Neural progenitor cell (in vitro differentiated cells): ENCODE data around the gene OR8I2. TPM values are rescaled to one million over a fixed set of nuclear protein-coding genes. Genes with fewer than 3 reads are reported as not detected.

Source experiments
- DNase-seq: peaks from one replicate; pipeline ENCODE4 v3.0.0-alpha.2; 2016; ENCODE audit warnings: low spot score
- H2AFZ ChIP-seq: fragments of 200-600 bp; sonication (generic); replicated peaks from 2 replicates; pipeline ENCODE4 v1.6.1; 2016; ENCODE audit warnings: antibody characterized with exemption
- H3F3A ChIP-seq: fragments of 200-600 bp; sonication (generic); 2 replicates; pipeline ENCODE4 v1.6.1; 2016; ENCODE audit warnings: antibody characterized with exemption, low read depth
- H3K27ac ChIP-seq: fragments of 200-600 bp; sonication (generic); 2 replicates; pipeline ENCODE4 v1.5.1; 2016; ENCODE audit warnings: mild to moderate bottlenecking
- H3K27me3 ChIP-seq: fragments of 200-600 bp; sonication (generic); 2 replicates; pipeline ENCODE4 v1.6.1; 2016; ENCODE audit warnings: mild to moderate bottlenecking, moderate library complexity
- H3K36me3 ChIP-seq: fragments of 200-600 bp; sonication (generic); 2 replicates; pipeline ENCODE4 v1.5.1; 2016
- H3K4me1 ChIP-seq: fragments of 200-600 bp; sonication (generic); 2 replicates; pipeline ENCODE4 v1.6.1; 2016; ENCODE audit warnings: mixed run types
- H3K4me2 ChIP-seq: fragments of 200-600 bp; sonication (generic); 2 replicates; pipeline ENCODE4 v1.6.1; 2016
- H3K4me3 ChIP-seq: fragments of 200-600 bp; sonication (generic); 2 replicates; pipeline ENCODE4 v1.5.1; 2016
- H3K79me2 ChIP-seq: fragments of 200-600 bp; sonication (generic); 2 replicates; pipeline ENCODE4 v1.6.1; 2016; ENCODE audit warnings: low read depth
- H3K9ac ChIP-seq: fragments of 200-600 bp; sonication (generic); 2 replicates; pipeline ENCODE4 v1.6.1; 2016
- H3K9me3 ChIP-seq: fragments of 200-600 bp; sonication (generic); 2 replicates; pipeline ENCODE4 v1.5.1; 2016; ENCODE audit warnings: low read depth
- H4K20me1 ChIP-seq: fragments of 200-600 bp; sonication (generic); 2 replicates; pipeline ENCODE4 v1.6.1; 2016; ENCODE audit warnings: low read depth
- H3K27ac Mint-ChIP-seq: 3 replicates; pipeline ENCODE4 v1.8.0; 2021; ENCODE audit warnings: mixed read lengths
- H3K27me3 Mint-ChIP-seq: 2 replicates; pipeline ENCODE4 v1.8.0; 2022; ENCODE audit warnings: low read depth, mild to moderate bottlenecking, inconsistent platforms, moderate library complexity, mixed read lengths; ENCODE audit not compliant: insufficient read depth
- H3K36me3 Mint-ChIP-seq: 3 replicates; pipeline ENCODE4 v1.8.0; 2021; ENCODE audit warnings: mixed read lengths
- H3K4me1 Mint-ChIP-seq: 3 replicates; pipeline ENCODE4 v1.8.0; 2021; ENCODE audit warnings: mixed read lengths
- H3K4me3 Mint-ChIP-seq: 3 replicates; pipeline ENCODE4 v1.8.0; 2021; ENCODE audit warnings: mild to moderate bottlenecking, moderate library complexity, mixed read lengths
- H3K9me3 Mint-ChIP-seq: 3 replicates; pipeline ENCODE4 v1.8.0; 2020; ENCODE audit warnings: mixed read lengths
- EZH2 ChIP-seq: fragments of 200-600 bp; sonication (generic); IDR thresholded peaks from 2 replicates; pipeline ENCODE4 v1.6.1; 2017; ENCODE audit warnings: antibody characterized with exemption, mild to moderate bottlenecking, moderate library complexity
- EZH2phosphoT487 ChIP-seq: fragments of 200-600 bp; sonication (generic); IDR thresholded peaks from 2 replicates; pipeline ENCODE4 v1.6.1; 2017; ENCODE audit warnings: antibody characterized with exemption
- total RNA-seq: library from RNA; depleted of rRNA; stranded (reverse); fragments of >200 nt; gene quantifications from 2 replicates; pipeline ENCODE4 v1.2.3, GENCODE V29; 2015; ENCODE audit warnings: low replicate concordance
- TF ChIP-seq, protein P1 (sequence below): fragments of 200-600 bp; sonication (generic); IDR thresholded peaks from 2 replicates; pipeline ENCODE4 v1.5.1; 2017; ENCODE audit warnings: antibody characterized with exemption, mild to moderate bottlenecking

OR8I2 gene
- total RNA-seq, 1 donor from 2014 or later: not detected

DNA sequence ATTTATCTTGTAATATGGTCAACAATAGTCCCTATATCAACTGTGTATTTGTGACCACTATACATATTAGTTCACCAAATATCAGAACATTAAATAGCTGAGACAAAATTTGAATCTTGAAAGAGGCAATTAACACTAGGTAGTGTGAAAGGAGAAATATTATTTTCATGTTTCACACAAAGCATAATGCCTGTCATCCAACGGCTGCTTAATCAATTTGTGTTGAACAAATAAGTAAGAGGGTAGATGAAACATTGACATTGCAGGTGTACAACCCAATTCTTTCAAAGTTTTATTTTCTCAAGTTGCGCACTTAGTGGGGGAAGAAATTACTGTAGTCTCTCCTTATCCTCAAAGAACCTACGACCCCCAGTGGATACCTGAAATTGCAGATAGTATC lies 3.4 kb upstream of the OR8I2 start:
- Mint-ChIP-seq H3K27ac (no peak overlapping the region), H3K36me3 (no peaks in the 10 kb centered on the region), H3K4me3 (no peak overlapping the region), H3K4me1 (no peaks in the 10 kb centered on the region), H3K9me3 (peaks cover 2% of the 10 kb centered on the region), H3K27me3 (no peaks in the 10 kb centered on the region)
- Histone ChIP-seq H3K27me3 (no peaks in the 10 kb centered on the region), H3K36me3 (no peaks in the 10 kb centered on the region), H3K4me1 (no peaks in the 10 kb centered on the region), H3K79me2 (no peaks in the 10 kb centered on the region), H3K27ac (no peak overlapping the region), H3K4me3 (no peak overlapping the region), H3K4me2 (no peak overlapping the region), H4K20me1 (no peaks in the 10 kb centered on the region), H3K9ac (no peak overlapping the region), H2AFZ (no peak overlapping the region), H3K9me3 (no peaks in the 10 kb centered on the region), H3F3A (no peaks in the 10 kb centered on the region)
- DNase-seq: no peak
- TF ChIP-seq, protein P1, sequence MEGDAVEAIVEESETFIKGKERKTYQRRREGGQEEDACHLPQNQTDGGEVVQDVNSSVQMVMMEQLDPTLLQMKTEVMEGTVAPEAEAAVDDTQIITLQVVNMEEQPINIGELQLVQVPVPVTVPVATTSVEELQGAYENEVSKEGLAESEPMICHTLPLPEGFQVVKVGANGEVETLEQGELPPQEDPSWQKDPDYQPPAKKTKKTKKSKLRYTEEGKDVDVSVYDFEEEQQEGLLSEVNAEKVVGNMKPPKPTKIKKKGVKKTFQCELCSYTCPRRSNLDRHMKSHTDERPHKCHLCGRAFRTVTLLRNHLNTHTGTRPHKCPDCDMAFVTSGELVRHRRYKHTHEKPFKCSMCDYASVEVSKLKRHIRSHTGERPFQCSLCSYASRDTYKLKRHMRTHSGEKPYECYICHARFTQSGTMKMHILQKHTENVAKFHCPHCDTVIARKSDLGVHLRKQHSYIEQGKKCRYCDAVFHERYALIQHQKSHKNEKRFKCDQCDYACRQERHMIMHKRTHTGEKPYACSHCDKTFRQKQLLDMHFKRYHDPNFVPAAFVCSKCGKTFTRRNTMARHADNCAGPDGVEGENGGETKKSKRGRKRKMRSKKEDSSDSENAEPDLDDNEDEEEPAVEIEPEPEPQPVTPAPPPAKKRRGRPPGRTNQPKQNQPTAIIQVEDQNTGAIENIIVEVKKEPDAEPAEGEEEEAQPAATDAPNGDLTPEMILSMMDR: no peak
- TF ChIP-seq EZH2 (no peak), EZH2phosphoT487 (no peak)

DNA sequence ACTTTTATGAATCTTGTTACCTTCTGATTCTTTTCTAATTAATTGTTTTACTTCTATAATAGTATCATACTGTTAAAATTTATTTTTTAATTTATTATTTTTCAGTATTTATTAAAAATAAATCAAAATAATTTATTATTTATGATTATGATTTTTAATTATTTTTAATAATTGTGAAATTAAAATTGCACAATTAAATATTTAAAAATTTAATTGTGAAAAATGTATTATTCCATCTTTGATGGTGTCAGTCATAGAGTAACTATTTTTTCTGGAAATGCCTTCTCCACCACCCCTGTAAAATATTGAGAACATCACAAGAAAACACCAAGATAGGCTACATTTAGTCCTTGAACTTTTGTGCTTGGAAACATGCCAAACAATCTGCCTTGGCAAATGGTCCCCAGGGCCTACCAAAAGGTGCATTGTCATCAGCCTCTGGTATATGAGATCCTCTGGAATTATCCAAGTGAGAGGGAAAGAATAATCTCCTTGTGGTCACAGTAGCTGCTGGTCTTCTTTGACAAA lies 10.2 kb downstream of the OR8I2 start, which contains the start of gene OR8H2:
Gene OR8H2 (plus strand): TSS at position 478 of the 528 bp plus-strand sequence. CDS start 1,356 bp downstream, outside the sequence.
- no peak for TF ChIP-seq EZH2
- TF ChIP-seq, protein P1: no peak
- no peak for TF ChIP-seq EZH2phosphoT487
- Mint-ChIP-seq H3K4me1 (no peaks in the 10 kb centered on the region), H3K9me3 (no peaks in the 10 kb centered on the region), H3K36me3 (no peaks in the 10 kb centered on the region), H3K27ac (no peak within 1 kb of the TSS), H3K27me3 (no peaks in the 10 kb centered on the region), H3K4me3 (no peak within 1 kb of the TSS)
- Histone ChIP-seq H3K4me2 (no peak within 1 kb of the TSS), H3K27ac (no peak within 1 kb of the TSS), H3K79me2 (no peaks in the 10 kb centered on the region), H3K36me3 (no peaks in the 10 kb centered on the region), H2AFZ (no peak within 1 kb of the TSS), H3F3A (no peaks in the 10 kb centered on the region), H4K20me1 (no peaks in the 10 kb centered on the region), H3K27me3 (no peaks in the 10 kb centered on the region), H3K4me1 (no peaks in the 10 kb centered on the region), H3K9ac (no peak within 1 kb of the TSS), H3K4me3 (no peak within 1 kb of the TSS), H3K9me3 (no peaks in the 10 kb centered on the region)
- no peak for DNase-seq

DNA sequence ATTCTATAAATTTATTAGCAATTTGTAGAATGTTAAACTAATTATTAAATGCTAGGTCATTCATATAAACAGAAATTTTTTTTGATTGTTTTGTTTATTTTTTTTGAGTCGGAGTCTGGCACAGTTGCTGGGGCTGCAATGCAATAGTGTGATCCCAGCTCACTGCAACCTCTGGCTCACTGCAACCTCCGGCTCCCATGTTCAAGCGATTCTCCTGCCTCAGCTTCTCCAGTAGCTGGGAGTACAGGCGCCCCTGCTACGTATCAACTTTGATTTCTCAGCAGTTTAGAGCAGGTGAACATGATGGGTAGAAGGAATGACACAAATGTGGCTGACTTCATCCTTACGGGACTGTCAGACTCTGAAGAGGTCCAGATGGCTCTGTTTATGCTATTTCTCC lies 29.0 kb downstream of the OR8I2 start, which contains the start of gene OR8H3:
Gene OR8H3 (plus strand): TSS at position 301 of the 400 bp plus-strand sequence. CDS start 0 bp downstream, at position 301.
- Mint-ChIP-seq H3K27ac (no peak within 1 kb of the TSS), H3K36me3 (no peaks in the 10 kb centered on the region), H3K27me3 (no peaks in the 10 kb centered on the region), H3K9me3 (peaks cover 3% of the 10 kb centered on the region), H3K4me1 (no peaks in the 10 kb centered on the region), H3K4me3 (no peak within 1 kb of the TSS)
- no peaks in the 10 kb centered on the region for H3K9me3 ChIP-seq
- H3K79me2 ChIP-seq: no peaks in the 10 kb centered on the region
- no peak for TF ChIP-seq EZH2phosphoT487
- TF ChIP-seq EZH2: no peak
- TF ChIP-seq, protein P1: no peak
- no peak within 1 kb of the TSS for H3K27ac ChIP-seq
- H3K4me1 ChIP-seq: no peaks in the 10 kb centered on the region
- no peak within 1 kb of the TSS for H2AFZ ChIP-seq
- DNase-seq: no peak
- no peaks in the 10 kb centered on the region for H3K27me3 ChIP-seq
- H3K4me3 ChIP-seq: no peak within 1 kb of the TSS
- H3K4me2 ChIP-seq: no peak within 1 kb of the TSS
- no peaks in the 10 kb centered on the region for H3F3A ChIP-seq
- no peaks in the 10 kb centered on the region for H3K36me3 ChIP-seq
- no peak within 1 kb of the TSS for H3K9ac ChIP-seq
- H4K20me1 ChIP-seq: no peaks in the 10 kb centered on the region
